Osteoblast (primary cell): ENCODE data around the gene GSTK1. TPM values are rescaled to one million over a fixed set of nuclear protein-coding genes. Genes with fewer than 3 reads are reported as not detected.
A peak's percentile ranks its signal among the peaks of the same experiment; 100 is the strongest.

Experiments
- DNase-seq: peaks from one replicate; pipeline ENCODE4 v3.0.0; 2011; ENCODE audit warnings: low spot score, mixed read lengths; ENCODE audit not compliant: insufficient read length; ENCODE audit errors: missing footprints
- H2AFZ ChIP-seq: 2 replicates; pipeline ENCODE4 v1.6.0; 2011; ENCODE audit warnings: mild to moderate bottlenecking, low read length
- H3K27ac ChIP-seq: 2 replicates; pipeline ENCODE4 v1.5.1; 2011; ENCODE audit warnings: mild to moderate bottlenecking, low read depth, low read length, moderate library complexity
- H3K27me3 ChIP-seq: 2 replicates; pipeline ENCODE4 v1.6.0; 2012; ENCODE audit warnings: mild to moderate bottlenecking, control low read depth, inconsistent platforms, low read length, moderate library complexity; ENCODE audit not compliant: insufficient read depth
- H3K36me3 ChIP-seq: 2 replicates; pipeline ENCODE4 v1.5.1; 2011; ENCODE audit warnings: mild to moderate bottlenecking, low read length, control low read depth, moderate library complexity; ENCODE audit not compliant: insufficient read depth
- H3K4me1 ChIP-seq: 2 replicates; pipeline ENCODE4 v1.5.1; 2011; ENCODE audit warnings: mild to moderate bottlenecking, low read length, control low read depth, moderate library complexity; ENCODE audit not compliant: insufficient read depth
- H3K4me2 ChIP-seq: 2 replicates; pipeline ENCODE4 v1.6.0; 2011; ENCODE audit warnings: mild to moderate bottlenecking, low read length; ENCODE audit not compliant: insufficient read depth
- H3K4me3 ChIP-seq: fragments of 200-600 bp; sonication (generic); 3 replicates; pipeline ENCODE4 v1.5.1; 2012; ENCODE audit warnings: mild to moderate bottlenecking, low read length, inconsistent platforms; ENCODE audit not compliant: insufficient read depth
- H3K79me2 ChIP-seq: 2 replicates; pipeline ENCODE4 v1.6.0; 2012; ENCODE audit warnings: mild to moderate bottlenecking, low read length, control low read depth, inconsistent platforms; ENCODE audit not compliant: insufficient read depth
- H3K9me3 ChIP-seq: 2 replicates; pipeline ENCODE4 v1.5.1; 2011; ENCODE audit warnings: low read depth, low read length, control low read depth
- H4K20me1 ChIP-seq: 2 replicates; pipeline ENCODE4 v1.6.0; 2012; ENCODE audit warnings: mild to moderate bottlenecking, low read length, control low read depth; ENCODE audit not compliant: insufficient read depth
- total RNA-seq: library from RNA; depleted of rRNA; stranded (reverse); fragments of >200 nt; gene quantifications from 2 replicates; pipeline ENCODE4 v1.2.3, GENCODE V29; 2012
- TF ChIP-seq, protein P1 (sequence below): IDR thresholded peaks from 2 replicates; pipeline ENCODE4 v1.5.1; 2011; ENCODE audit warnings: mild to moderate bottlenecking, low read depth, low read length, moderate library complexity; ENCODE audit errors: extremely low read depth

GSTK1 gene
- total RNA-seq, 1 donor: 99.9 TPM

- H2AFZ ChIP-seq: peak overlapping the region; percentile 20
- peaks cover 6% of the 10 kb centered on the region for H3K27me3 ChIP-seq
- H3K4me1 ChIP-seq: peaks cover 4% of the 10 kb centered on the region
- H4K20me1 ChIP-seq: no peaks in the 10 kb centered on the region
- H3K9me3 ChIP-seq: no peaks in the 10 kb centered on the region
- H3K4me2 ChIP-seq: peak overlapping the region; percentile 35
- no peaks in the 10 kb centered on the region for H3K36me3 ChIP-seq
- DNase-seq: no peak
- no peak overlapping the region for H3K4me3 ChIP-seq
- H3K27ac ChIP-seq: no peak overlapping the region
- no peaks in the 10 kb centered on the region for H3K79me2 ChIP-seq
- TF ChIP-seq, protein P1, sequence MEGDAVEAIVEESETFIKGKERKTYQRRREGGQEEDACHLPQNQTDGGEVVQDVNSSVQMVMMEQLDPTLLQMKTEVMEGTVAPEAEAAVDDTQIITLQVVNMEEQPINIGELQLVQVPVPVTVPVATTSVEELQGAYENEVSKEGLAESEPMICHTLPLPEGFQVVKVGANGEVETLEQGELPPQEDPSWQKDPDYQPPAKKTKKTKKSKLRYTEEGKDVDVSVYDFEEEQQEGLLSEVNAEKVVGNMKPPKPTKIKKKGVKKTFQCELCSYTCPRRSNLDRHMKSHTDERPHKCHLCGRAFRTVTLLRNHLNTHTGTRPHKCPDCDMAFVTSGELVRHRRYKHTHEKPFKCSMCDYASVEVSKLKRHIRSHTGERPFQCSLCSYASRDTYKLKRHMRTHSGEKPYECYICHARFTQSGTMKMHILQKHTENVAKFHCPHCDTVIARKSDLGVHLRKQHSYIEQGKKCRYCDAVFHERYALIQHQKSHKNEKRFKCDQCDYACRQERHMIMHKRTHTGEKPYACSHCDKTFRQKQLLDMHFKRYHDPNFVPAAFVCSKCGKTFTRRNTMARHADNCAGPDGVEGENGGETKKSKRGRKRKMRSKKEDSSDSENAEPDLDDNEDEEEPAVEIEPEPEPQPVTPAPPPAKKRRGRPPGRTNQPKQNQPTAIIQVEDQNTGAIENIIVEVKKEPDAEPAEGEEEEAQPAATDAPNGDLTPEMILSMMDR: no peak
Observed at GRCh38 chr7:143229054-143229790, 34.0 kb upstream of the GSTK1 start.

DNA sequence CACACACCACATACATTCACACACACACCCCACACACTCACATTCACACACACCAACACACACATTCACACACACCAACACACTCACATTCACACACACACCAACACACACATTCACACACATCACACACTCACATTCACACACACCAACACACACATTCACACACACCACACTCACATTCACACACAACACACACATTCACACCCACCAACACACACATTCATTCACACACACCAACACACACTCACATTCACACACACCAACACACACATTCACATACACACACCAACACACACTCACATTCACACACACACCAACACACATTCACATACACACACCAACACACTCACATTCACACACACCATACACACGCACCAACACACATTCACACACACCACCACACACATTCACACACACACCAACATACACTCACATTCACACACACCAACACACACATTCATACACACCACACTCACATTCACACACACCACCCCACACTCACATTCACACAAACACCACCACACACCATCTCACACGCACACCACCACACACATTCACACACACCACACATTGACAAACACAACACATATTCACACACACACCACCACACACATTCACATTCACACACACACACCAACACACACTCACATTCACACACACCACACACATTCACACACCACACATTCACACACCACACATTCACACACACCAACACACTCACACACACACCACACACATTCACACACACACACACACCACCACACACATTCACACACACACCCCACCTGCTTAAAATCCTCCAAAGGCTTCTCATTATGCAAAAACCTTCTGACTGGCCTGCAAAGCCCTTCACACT lies 32.4 kb upstream of the GSTK1 start:
- Histone ChIP-seq H3K27me3 (no peaks in the 10 kb centered on the region), H3K36me3 (no peaks in the 10 kb centered on the region), H3K9me3 (peaks cover under 1% of the 10 kb centered on the region), H4K20me1 (no peaks in the 10 kb centered on the region), H3K79me2 (no peaks in the 10 kb centered on the region), H3K4me2 (no peak overlapping the region), H3K27ac (no peak overlapping the region), H3K4me3 (no peak overlapping the region), H2AFZ (no peak overlapping the region), H3K4me1 (peaks cover 4% of the 10 kb centered on the region)
- DNase-seq: no peak
- TF ChIP-seq, protein P1: no peak

DNA sequence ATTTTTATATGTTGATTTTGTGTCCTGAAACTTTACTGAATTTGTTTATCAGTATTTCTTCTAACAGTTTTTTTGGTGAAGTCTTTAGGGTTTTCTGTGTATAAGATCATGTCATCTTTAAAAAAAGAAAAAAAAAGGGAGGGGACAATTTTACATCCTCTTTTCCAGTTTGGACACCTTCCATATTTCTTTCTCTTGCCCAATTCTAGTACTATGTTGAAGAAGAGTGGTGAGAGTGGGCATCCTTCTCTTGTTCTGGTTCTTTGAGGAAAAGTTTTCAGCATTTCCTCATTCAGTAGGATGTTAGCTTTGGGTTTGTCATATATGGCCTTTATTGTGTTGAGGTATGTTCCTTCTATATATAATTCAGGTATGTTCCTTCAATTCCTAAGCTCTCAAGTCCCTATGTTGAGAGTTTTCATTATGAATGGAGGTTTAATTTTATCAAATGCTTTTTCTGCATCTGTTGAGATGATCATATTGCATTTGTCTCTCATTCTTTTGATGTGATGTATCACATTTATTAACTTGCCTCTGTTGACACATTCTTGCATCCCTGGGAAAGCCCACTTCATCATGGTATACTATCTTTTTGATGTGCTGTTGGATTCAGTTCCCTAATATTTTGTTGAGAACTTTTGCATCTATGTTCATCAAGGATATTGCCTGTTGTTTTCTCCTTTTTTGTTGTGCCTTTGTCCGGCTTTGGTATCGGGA lies 29.3 kb upstream of the GSTK1 start:
- peaks cover 6% of the 10 kb centered on the region for H3K9me3 ChIP-seq
- peaks cover 4% of the 10 kb centered on the region for H3K4me1 ChIP-seq
- H3K79me2 ChIP-seq: no peaks in the 10 kb centered on the region
- H4K20me1 ChIP-seq: no peaks in the 10 kb centered on the region
- no peaks in the 10 kb centered on the region for H3K27me3 ChIP-seq
- H3K36me3 ChIP-seq: no peaks in the 10 kb centered on the region
- TF ChIP-seq, protein P1: no peak
- no peak overlapping the region for H2AFZ ChIP-seq
- no peak for DNase-seq
- no peak overlapping the region for H3K4me2 ChIP-seq
- no peak overlapping the region for H3K4me3 ChIP-seq
- no peak overlapping the region for H3K27ac ChIP-seq
